Peyer's patch (tissue), 4 donors: Measurements from ENCODE around the gene PAIP2. TPM values are rescaled to one million over a fixed set of nuclear protein-coding genes. Genes with fewer than 3 reads are reported as not detected.
"Not testable (repeated sequence)": the region's sequence is repeated elsewhere in the genome, so short reads cannot be mapped to it uniquely, and the experiment has no call there.

Experiments
- DNase-seq, 3 donors: peaks; one replicate each; pipeline ENCODE4 v3.0.0-alpha.2; 2017 to 2019
- H3K27ac ChIP-seq, 4 donors: fragments of 200-600 bp; sonication (generic); one replicate each; pipeline ENCODE4 v1.5.1; 2016 to 2019
- H3K27me3 ChIP-seq, 2 donors: fragments of 200-600 bp; sonication (generic); one replicate each; pipeline ENCODE4 v1.5.1; 2019
- H3K36me3 ChIP-seq, 3 donors: fragments of 200-600 bp; sonication (generic); one replicate each; pipeline ENCODE4 v1.5.1; 2016 to 2019
- H3K4me1 ChIP-seq, 4 donors: fragments of 200-600 bp; sonication (generic); one replicate each; pipeline ENCODE4 v1.5.1; 2016 to 2019
- H3K4me3 ChIP-seq, 4 donors: fragments of 200-600 bp; sonication (generic); 1 replicate in 3 of 4; 2 replicates in 1 of 4; pipeline ENCODE4 v1.5.1; 2016 to 2019; ENCODE audit warnings: mild to moderate bottlenecking in 1 of 4
- H3K9me3 ChIP-seq, 4 donors: fragments of 200-600 bp; sonication (generic); one replicate each; pipeline ENCODE4 v1.5.1; 2016 to 2019; ENCODE audit warnings: mild to moderate bottlenecking in 1 of 4
- CTCF ChIP-seq, 6 experiments: fragments of 450-650 bp in 4 of 6; fragments of 200-600 bp in 2 of 6; sonication (generic) in 1 of 6; IDR thresholded peaks; one replicate each; pipeline ENCODE4 v1.5.1; 2017 to 2019; ENCODE audit warnings: antibody characterized with exemption in 6 of 6, mild to moderate bottlenecking in 3 of 6, moderate library complexity in 1 of 6
- POLR2A ChIP-seq, 2 donors: fragments of 450-650 bp; IDR thresholded peaks; one replicate each; pipeline ENCODE4 v1.5.1; 2017; ENCODE audit warnings: antibody characterized with exemption in 2 of 2, mild to moderate bottlenecking in 2 of 2, moderate library complexity in 2 of 2
- total RNA-seq, 4 donors: library from RNA; depleted of rRNA; stranded (reverse); fragments of >200 nt; gene quantifications; one replicate each; pipeline ENCODE4 v1.1.0, GENCODE V29; 2016

The PAIP2 gene
- total RNA-seq, 4 donors from 2014 or later = 24.3 to 77.6 (median 35.6) TPM

GRCh38 chr5:139341187-139341688 is 416 bp upstream of the PAIP2 start:
- Histone ChIP-seq H3K9me3 (no peaks in the 10 kb centered on the region), H3K27me3 (no peaks in the 10 kb centered on the region), H3K36me3 (no peaks in the 10 kb centered on the region), H3K27ac (peak overlapping the region in 3 of 4 donors; percentile 94 to 98 (median 96)), H3K4me3 (peak overlapping the region; percentile 66 to 89 (median 82)), H3K4me1 (peaks cover 0 to 27% (median 10%) of the 10 kb centered on the region in 4 donors)
- TF ChIP-seq POLR2A (IDR thresholded peaks at IDR 0.05) (no peak), CTCF (IDR thresholded peaks at IDR 0.05) (no peak)
- DNase-seq = no peak

- H3K4me3 ChIP-seq = peak overlapping the region; percentile 66 to 89 (median 82)
- no peaks in the 10 kb centered on the region for H3K36me3 ChIP-seq
- peaks cover 0 to 27% (median 10%) of the 10 kb centered on the region in 4 donors for H3K4me1 ChIP-seq
- H3K27ac ChIP-seq = peak overlapping the region; percentile 94 to 99 (median 97)
- TF ChIP-seq CTCF (IDR thresholded peaks at IDR 0.05) (no peak), POLR2A (IDR thresholded peaks at IDR 0.05) (no peak)
- no peaks in the 10 kb centered on the region for H3K27me3 ChIP-seq
- no peaks in the 10 kb centered on the region for H3K9me3 ChIP-seq
- DNase-seq = no peak
These were observed 719 bp downstream of the PAIP2 start for GRCh38 chr5:139342423-139342723.

- no peaks in the 10 kb centered on the region for H3K9me3 ChIP-seq
- H3K4me1 ChIP-seq = peaks cover 0 to 36% (median 10%) of the 10 kb centered on the region in 4 donors
- peak overlapping the region in 2 of 4 donors; percentile 79 to 89 for H3K4me3 ChIP-seq
- H3K27me3 ChIP-seq = no peaks in the 10 kb centered on the region
- H3K36me3 ChIP-seq = no peaks in the 10 kb centered on the region
- TF ChIP-seq POLR2A (IDR thresholded peaks at IDR 0.05) (no peak), CTCF (IDR thresholded peaks at IDR 0.05) (no peak)
- H3K27ac ChIP-seq = no peak overlapping the region
- no peak for DNase-seq
These were observed 1.8 kb downstream of the PAIP2 start for GRCh38 chr5:139343476-139343875.

- Histone ChIP-seq H3K27ac (no peak overlapping the region), H3K36me3 (no peaks in the 10 kb centered on the region), H3K4me1 (peaks cover 0 to 37% (median 10%) of the 10 kb centered on the region in 4 donors), H3K27me3 (no peaks in the 10 kb centered on the region), H3K9me3 (no peaks in the 10 kb centered on the region), H3K4me3 (no peak overlapping the region)
- DNase-seq = no peak
- TF ChIP-seq POLR2A (IDR thresholded peaks at IDR 0.05) (no peak), CTCF (IDR thresholded peaks at IDR 0.05) (no peak)
These were observed 2.5 kb downstream of the PAIP2 start for GRCh38 chr5:139344177-139344576.

- H3K27me3 ChIP-seq, H3K4me3 ChIP-seq, H3K27ac ChIP-seq, H3K36me3 ChIP-seq, H3K9me3 ChIP-seq, DNase-seq: not testable (repeated sequence)
- H3K4me1 ChIP-seq = peaks cover 0 to 37% (median 10%) of the 10 kb centered on the region in 4 donors
These were observed 3.8 kb downstream of the PAIP2 start for GRCh38 chr5:139345442-139345841.

GRCh38 chr5:139347863-139348262 is 6.2 kb downstream of the PAIP2 start:
- DNase-seq, H3K36me3 ChIP-seq, H3K4me3 ChIP-seq, H3K9me3 ChIP-seq, H3K27ac ChIP-seq, H3K27me3 ChIP-seq: not testable (repeated sequence)
- H3K4me1 ChIP-seq = peaks cover 0 to 33% (median 7%) of the 10 kb centered on the region in 4 donors

GRCh38 chr5:139354186-139354585 is 12.5 kb downstream of the PAIP2 start:
- Histone ChIP-seq H3K36me3 (peaks cover 0 to 5% (median 0%) of the 10 kb centered on the region in 3 donors), H3K27me3 (no peaks in the 10 kb centered on the region), H3K4me1 (peaks cover 0 to 5% (median 0%) of the 10 kb centered on the region in 4 donors), H3K27ac (no peak overlapping the region), H3K9me3 (no peaks in the 10 kb centered on the region), H3K4me3 (no peak overlapping the region)
- DNase-seq = no peak
- TF ChIP-seq POLR2A (IDR thresholded peaks at IDR 0.05) (no peak), CTCF (IDR thresholded peaks at IDR 0.05) (no peak)

GRCh38 chr5:139355900-139356299 is 14.2 kb downstream of the PAIP2 start:
- not testable (repeated sequence) for H3K27me3 ChIP-seq, H3K4me1 ChIP-seq, H3K27ac ChIP-seq, H3K4me3 ChIP-seq, DNase-seq, H3K36me3 ChIP-seq, H3K9me3 ChIP-seq
